Brain microvascular endothelial cell (primary cell): ENCODE measurements around the gene AXIN2.

Experiments
- DNase-seq: peaks from one replicate; pipeline ENCODE4 v3.0.0-alpha.2; 2020
- H3K27ac ChIP-seq: fragments of 250-450 bp; sonication (Bioruptor Pico); 2 replicates; pipeline ENCODE4 v1.5.1; 2020; ENCODE audit warnings: mild to moderate bottlenecking, moderate library complexity
- H3K27me3 ChIP-seq: fragments of 250-450 bp; sonication (Bioruptor Pico); replicated peaks from 2 replicates; pipeline ENCODE4 v1.5.1; 2020; ENCODE audit warnings: mild to moderate bottlenecking
- H3K36me3 ChIP-seq: fragments of 250-450 bp; sonication (Bioruptor Pico); replicated peaks from 2 replicates; pipeline ENCODE4 v1.5.1; 2020; ENCODE audit warnings: mild to moderate bottlenecking
- H3K4me3 ChIP-seq: 2 replicates; pipeline ENCODE4 v1.5.1; 2011; ENCODE audit warnings: low read depth, mild to moderate bottlenecking, control low read depth, low read length, moderate library complexity
- CTCF ChIP-seq: IDR thresholded peaks from 2 replicates; pipeline ENCODE4 v1.5.1; 2011; ENCODE audit warnings: low read depth, mild to moderate bottlenecking, moderate library complexity, low read length, control low read depth, inconsistent platforms; ENCODE audit errors: missing control alignments
- in situ Hi-C: cut with HindIII; loops from 2 replicates; pipeline ENCODE4 v1.10.0; 2017; ENCODE audit warnings: low sequenced_read_pairs, low pct_ligation_motif_present

AXIN2 gene

GRCh38 chr17:65482201-65482600 lies 79.2 kb downstream of the AXIN2 start:
- Histone ChIP-seq H3K36me3 (no peaks in the 10 kb centered on the region), H3K27ac (no peak overlapping the region), H3K4me3 (no peak overlapping the region), H3K27me3 (no peaks in the 10 kb centered on the region)
- TF ChIP-seq CTCF, result no peak
- in situ Hi-C loops, result no loop called here
- DNase-seq, result no peak

GRCh38 chr17:65479282-65479681 lies 82.2 kb downstream of the AXIN2 start:
- DNase-seq, result no peak
- no peak overlapping the region for H3K27ac ChIP-seq
- in situ Hi-C loops, result no loop called here
- TF ChIP-seq CTCF, result no peak
- no peak overlapping the region for H3K4me3 ChIP-seq
- peaks cover 2% of the 10 kb centered on the region for H3K27me3 ChIP-seq
- no peaks in the 10 kb centered on the region for H3K36me3 ChIP-seq
